T-helper 22 cell (primary cell): ENCODE measurements around the gene RAB43.
"Not testable (repeated sequence)": the region's sequence is repeated elsewhere in the genome, so short reads cannot be mapped to it uniquely, and the experiment has no call there.

Experiments
- DNase-seq: peaks from one replicate; pipeline ENCODE4 v3.0.0-alpha.2; 2020; ENCODE audit warnings: low read depth

RAB43 gene

GRCh38 chr3:129122412-129123011, 908 bp upstream of the RAB43 start:
- DNase-seq = peak; percentile 5

- peak; percentile 9 for DNase-seq
These were observed 400 bp downstream of the RAB43 start for GRCh38 chr3:129121016-129121791.

GRCh38 chr3:129120254-129121004, 1.2 kb downstream of the RAB43 start:
- DNase-seq = peak; percentile 86

- DNase-seq = no peak
These were observed 2.1 kb downstream of the RAB43 start for GRCh38 chr3:129119365-129120100.

- peak; percentile 43 for DNase-seq
These were observed 2.9 kb downstream of the RAB43 start for GRCh38 chr3:129118745-129119144.

GRCh38 chr3:129117134-129117533, 4.5 kb downstream of the RAB43 start:
- no peak for DNase-seq

- DNase-seq = no peak
These were observed 5.1 kb downstream of the RAB43 start for GRCh38 chr3:129116482-129116946.

GRCh38 chr3:129114455-129114854, 7.1 kb downstream of the RAB43 start:
- DNase-seq = no peak

- no peak for DNase-seq
These were observed 9.1 kb downstream of the RAB43 start for GRCh38 chr3:129112308-129113052.

GRCh38 chr3:129111076-129111780, 10.4 kb downstream of the RAB43 start:
- not testable (repeated sequence) for DNase-seq

- no peak for DNase-seq
These were observed 13.8 kb downstream of the RAB43 start for GRCh38 chr3:129107793-129108192.

- no peak for DNase-seq
These were observed 14.6 kb downstream of the RAB43 start for GRCh38 chr3:129106866-129107565.

GRCh38 chr3:129106320-129106719, 15.3 kb downstream of the RAB43 start:
- no peak for DNase-seq

- DNase-seq = no peak
These were observed 15.7 kb downstream of the RAB43 start for GRCh38 chr3:129105862-129106261.

GRCh38 chr3:129104498-129105079, 17.0 kb downstream of the RAB43 start:
- DNase-seq = no peak

GRCh38 chr3:129104051-129104450, 17.6 kb downstream of the RAB43 start:
- no peak for DNase-seq

- no peak for DNase-seq
These were observed 18.3 kb downstream of the RAB43 start for GRCh38 chr3:129103296-129103695.

- no peak for DNase-seq
These were observed 20.1 kb downstream of the RAB43 start for GRCh38 chr3:129101370-129102138.

GRCh38 chr3:129100274-129100673, 21.3 kb downstream of the RAB43 start:
- DNase-seq = no peak
